RWPE1 (cell line): ENCODE data around the gene TP53I13.

Experiments used
- CTCF ChIA-PET: fragments of 350-600 bp; sonication (Branson Sonifier 250); formaldehyde crosslinking; extraction: SDS; loops from one replicate; lab custom pipeline; 2021; lab: Yijun Ruan, JAX
- POLR2A ChIA-PET: fragments of 400-600 bp; formaldehyde crosslinking; extraction: SDS; loops from one replicate; lab custom pipeline; 2020; ENCODE audit warnings: antibody characterized with exemption; ENCODE audit not compliant: low non-redundant PET; lab: Yijun Ruan, JAX
- DNase-seq: peaks from one replicate; pipeline ENCODE4 v3.0.0; 2012; ENCODE audit warnings: low spot score
- H3K27ac ChIP-seq: fragments of 450-650 bp; 2 replicates; pipeline ENCODE4 v1.5.1; 2017
- TF ChIP-seq, protein P1 (sequence below): fragments of 450-650 bp; conservative IDR thresholded peaks from 2 replicates; pipeline ENCODE4 v1.5.1; 2017; ENCODE audit warnings: low read depth, mild to moderate bottlenecking

TP53I13 gene

GRCh38 chr17:29588017-29588561, 19.6 kb downstream of the TP53I13 start:
- DNase-seq, result no peak
- POLR2A ChIA-PET, result no interaction called here
- TF ChIP-seq, protein P1, sequence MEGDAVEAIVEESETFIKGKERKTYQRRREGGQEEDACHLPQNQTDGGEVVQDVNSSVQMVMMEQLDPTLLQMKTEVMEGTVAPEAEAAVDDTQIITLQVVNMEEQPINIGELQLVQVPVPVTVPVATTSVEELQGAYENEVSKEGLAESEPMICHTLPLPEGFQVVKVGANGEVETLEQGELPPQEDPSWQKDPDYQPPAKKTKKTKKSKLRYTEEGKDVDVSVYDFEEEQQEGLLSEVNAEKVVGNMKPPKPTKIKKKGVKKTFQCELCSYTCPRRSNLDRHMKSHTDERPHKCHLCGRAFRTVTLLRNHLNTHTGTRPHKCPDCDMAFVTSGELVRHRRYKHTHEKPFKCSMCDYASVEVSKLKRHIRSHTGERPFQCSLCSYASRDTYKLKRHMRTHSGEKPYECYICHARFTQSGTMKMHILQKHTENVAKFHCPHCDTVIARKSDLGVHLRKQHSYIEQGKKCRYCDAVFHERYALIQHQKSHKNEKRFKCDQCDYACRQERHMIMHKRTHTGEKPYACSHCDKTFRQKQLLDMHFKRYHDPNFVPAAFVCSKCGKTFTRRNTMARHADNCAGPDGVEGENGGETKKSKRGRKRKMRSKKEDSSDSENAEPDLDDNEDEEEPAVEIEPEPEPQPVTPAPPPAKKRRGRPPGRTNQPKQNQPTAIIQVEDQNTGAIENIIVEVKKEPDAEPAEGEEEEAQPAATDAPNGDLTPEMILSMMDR, result no peak
- CTCF ChIA-PET, result interaction anchor here (0.7 to 1.0 kb wide), 3 partner anchors 20 to 622 kb away, joined by 3 read pairs; no protein-coding TSS in a partner anchor
- peak overlapping the region; percentile 99 for H3K27ac ChIP-seq

- ChIA-PET POLR2A (interaction anchor here (0.7 kb wide), 1 partner anchor 439 kb away, joined by 3 read pairs; no protein-coding TSS in a partner anchor), CTCF (interaction anchor here (0.7 to 1.0 kb wide), 4 partner anchors 21 to 623 kb away, joined by 3 read pairs; no protein-coding TSS in a partner anchor)
- DNase-seq, result no peak
- TF ChIP-seq, protein P1, result no peak
- H3K27ac ChIP-seq, result peak overlapping the region; percentile 99
Observed at GRCh38 chr17:29588562-29589411, 20.3 kb downstream of the TP53I13 start.

DNA sequence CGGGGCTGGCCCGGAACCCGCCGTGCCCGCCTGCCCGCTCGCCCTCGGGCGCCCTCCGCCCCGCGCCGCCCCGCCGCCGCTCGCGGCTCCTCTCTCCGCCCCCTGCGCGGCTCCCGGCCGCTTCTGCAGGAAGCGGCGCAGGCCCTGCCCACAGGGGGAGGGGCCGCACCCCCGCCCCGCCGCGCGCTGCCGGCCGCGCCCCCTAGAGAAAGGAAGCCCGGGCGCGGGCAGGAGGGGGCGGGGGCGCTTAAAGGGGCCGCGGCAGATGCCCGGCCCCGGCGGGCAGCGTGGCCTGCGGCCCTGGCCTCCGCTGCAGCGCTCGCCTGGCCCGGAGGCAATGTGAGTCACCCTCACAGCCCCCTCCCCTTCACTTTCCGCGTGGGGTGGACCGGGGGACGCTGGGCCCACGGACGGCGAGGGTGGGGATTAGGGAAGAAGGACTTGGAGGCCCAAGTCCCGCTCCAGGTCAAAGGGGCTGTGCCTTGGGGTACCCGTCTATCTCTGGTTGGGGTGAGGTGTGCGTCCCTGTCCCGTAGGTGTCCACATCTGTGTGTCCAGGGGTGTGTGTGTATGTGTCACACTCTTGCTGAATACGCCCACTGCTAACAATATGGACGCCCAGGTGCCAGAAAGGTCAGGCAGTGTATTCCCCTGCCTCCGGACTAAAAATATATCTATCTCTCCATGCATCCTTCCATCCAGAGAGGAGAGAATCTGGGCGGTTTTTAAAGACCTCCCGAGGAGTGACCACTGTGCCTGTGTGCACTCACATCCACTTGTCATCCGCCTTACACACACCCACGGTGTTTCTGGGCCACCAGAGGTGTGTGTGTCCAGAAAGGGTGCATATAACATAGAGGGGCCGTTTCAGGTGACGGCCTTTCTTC, 21.3 kb downstream of the TP53I13 start, which contains the start of gene GIT1:
Gene GIT1, minus strand, starts transcription at position 125 of the 887 bp plus-strand sequence. CDS start 270 bp downstream, outside the sequence.
- H3K27ac ChIP-seq, result peak within 1 kb of the TSS; percentile 99
- ChIA-PET POLR2A (no interaction called here), CTCF (interaction anchor here (0.7 to 5.4 kb wide), 4 partner anchors 13 to 329 kb away, joined by 3 to 45 read pairs (median 6); no protein-coding TSS in a partner anchor)
- TF ChIP-seq, protein P1, result no peak
- peak; percentile 89 for DNase-seq

GRCh38 chr17:29590411-29591145, 22.1 kb downstream of the TP53I13 start:
- TF ChIP-seq, protein P1, result no peak
- H3K27ac ChIP-seq, result peak overlapping the region; percentile 99
- ChIA-PET CTCF (interaction anchor here (0.7 to 5.4 kb wide), 6 partner anchors 10 to 210 kb away, joined by 3 to 71 read pairs (median 8); partner anchors contain the start of gene ABHD15), POLR2A (interaction anchor here (1.1 kb wide), 1 partner anchor 10 kb away, joined by 3 read pairs; no protein-coding TSS in a partner anchor)
- DNase-seq, result peak; percentile 56

GRCh38 chr17:29591146-29591736, 22.7 kb downstream of the TP53I13 start:
- peak overlapping the region; percentile 99 for H3K27ac ChIP-seq
- TF ChIP-seq, protein P1, result no peak
- POLR2A ChIA-PET, result interaction anchor here (1.1 kb wide), 1 partner anchor 11 kb away, joined by 3 read pairs; no protein-coding TSS in a partner anchor
- CTCF ChIA-PET, result interaction anchor here (0.6 to 5.4 kb wide), 13 partner anchors 11 to 501 kb away, joined by 3 to 71 read pairs (median 4); partner anchors contain the start of gene ABHD15
- peak; percentile 78 for DNase-seq
